Measurements from ENCODE around the gene GATB. TPM values are rescaled to one million over a fixed set of nuclear protein-coding genes. Genes with fewer than 3 reads are reported as not detected.

The GATB gene
- total and polyA plus RNA-seq, 2 of the 4 experiments (the other 2 are of a cell fraction), result 18.7 to 20.3 TPM

GRCh38 chr4:151725087-151725486 is 35.7 kb downstream of the GATB start:
- no TSS peak for BruUV-seq (replicated peaks)
- dilution Hi-C loops (cut with HindIII; ENCODE audit: low sequenced_read_pairs, unreplicated experiment), result no loop called here
- H2AFZ ChIP-seq (replicated peaks; ENCODE audit: low read length, poor library complexity), result no peak overlapping the region
- H2BK20ac ChIP-seq (ENCODE audit: low read depth, low read length), result no peak overlapping the region
- no peak overlapping the region for H2AK5ac ChIP-seq (ENCODE audit: low read depth, low read length)
- DNase-seq (no peak), ATAC-seq (ENCODE audit: low read depth) (no peak)
- H3K18ac ChIP-seq (ENCODE audit: low read depth, low read length), result no peak overlapping the region
- H3K9me1 ChIP-seq (ENCODE audit: insufficient read depth, low read length), result no peaks in the 10 kb centered on the region
- CTCF ChIA-PET, result no interaction called here
- H3K56ac ChIP-seq (ENCODE audit: extremely low read depth, insufficient read depth, low read length), result no peak overlapping the region
- H3K27me3 ChIP-seq (ENCODE audit: control insufficient read depth, insufficient read depth, low read length), result no peaks in the 10 kb centered on the region
- H3K27ac ChIP-seq (ENCODE audit: insufficient read depth, low read length), result no peak overlapping the region
- H3K4me2 ChIP-seq (ENCODE audit: low read depth, low read length), result no peak overlapping the region
- no peaks in the 10 kb centered on the region for H3K9me3 ChIP-seq (ENCODE audit: control insufficient read depth, insufficient read depth, low read length)
- no peaks in the 10 kb centered on the region for H3K36me3 ChIP-seq (ENCODE audit: control insufficient read depth, insufficient read depth, low read length)
- H4K8ac ChIP-seq (ENCODE audit: low read depth in 2 of 2, low read length in 2 of 2), result no peak overlapping the region
- no peak overlapping the region for H2BK15ac ChIP-seq (ENCODE audit: low read depth, low read length)
- H4K20me1 ChIP-seq (ENCODE audit: insufficient read depth, low read length), result no peaks in the 10 kb centered on the region
- H3K4me3 ChIP-seq (ENCODE audit: insufficient read depth, low read depth, low read length), result no peak overlapping the region
- no peak overlapping the region for H2AK9ac ChIP-seq (replicated peaks; ENCODE audit: low read depth, low read length, poor library complexity)
- H3K79me1 ChIP-seq (ENCODE audit: low read depth in 1 of 2, low read length in 2 of 2), result peaks cover 0 to 4% of the 10 kb centered on the region in 2 experiments; a peak in 2 of 4 replicates
- no peak overlapping the region for H3K4ac ChIP-seq (ENCODE audit: low read depth, low read length)
- no peak overlapping the region for H2BK120ac ChIP-seq (ENCODE audit: low read depth, low read length)
- H3K4me1 ChIP-seq (ENCODE audit: control insufficient read depth, insufficient read depth, low read length), result no peaks in the 10 kb centered on the region
- no peak overlapping the region for H3K9ac ChIP-seq (ENCODE audit: low read depth, low read length)
- TF ChIP-seq MAFK (IDR thresholded peaks at IDR 0.05; ENCODE audit: low read depth, low read length), result no peak
- no peak for TF ChIP-seq MAZ (IDR thresholded peaks at IDR 0.05; ENCODE audit: borderline replicate concordance, low read depth, low read length)
- TF ChIP-seq CHD1 (IDR thresholded peaks at IDR 0.05; ENCODE audit: low read depth, low read length), result no peak
- TF ChIP-seq RCOR1 (IDR thresholded peaks at IDR 0.05; ENCODE audit: insufficient replicate concordance, low read length), result no peak
- no peak for TF ChIP-seq MXI1 (IDR thresholded peaks at IDR 0.05; ENCODE audit: borderline replicate concordance, low read depth, low read length)
- no peak for TF ChIP-seq CTCF (conservative IDR thresholded peaks at IDR 0.05; ENCODE audit: low read depth, low read length)
- TF ChIP-seq ELK1 (IDR thresholded peaks at IDR 0.05; ENCODE audit: borderline replicate concordance, low read depth, low read length), result no peak
- TF ChIP-seq POLR2A (IDR thresholded peaks at IDR 0.05; ENCODE audit: low read depth, low read length), result no peak
- TF ChIP-seq RFX5 (IDR thresholded peaks at IDR 0.05; ENCODE audit: low read depth, low read length), result no peak
- TF ChIP-seq USF2 (IDR thresholded peaks at IDR 0.05; ENCODE audit: low read depth, low read length), result no peak
- no peak for TF ChIP-seq BHLHE40 (IDR thresholded peaks at IDR 0.05; ENCODE audit: low read depth, low read length)
- no peak for TF ChIP-seq CEBPB (IDR thresholded peaks at IDR 0.05; ENCODE audit: low read depth, low read length)
- no peak for TF ChIP-seq RAD21 (IDR thresholded peaks at IDR 0.05; ENCODE audit: low read length)
- TF ChIP-seq NFE2L2 (IDR thresholded peaks at IDR 0.05; ENCODE audit: low read depth, low read length), result no peak
- no peak for TF ChIP-seq SMC3 (IDR thresholded peaks at IDR 0.05; ENCODE audit: low read depth, low read length)
- TF ChIP-seq FOS (IDR thresholded peaks at IDR 0.05; ENCODE audit: low read depth, low read length), result no peak
- POLR2A ChIA-PET (ENCODE audit: unreplicated experiment), result no interaction called here
- 57% methylated on average over 1 of the region's 2 CpGs; no CpG with 5 or more reads in 1 of the 2 experiments for whole genome bisulfite sequencing, 2 experiments (ENCODE audit: extremely low coverage in 2 of 2, insufficient read length in 1 of 2)
- no peak overlapping the region for H3K14ac ChIP-seq (replicated peaks; ENCODE audit: low read depth, low read length)
- in situ Hi-C loops (cut with MboI; ENCODE audit: low sequenced_read_pairs), result no loop called here
- no peak overlapping the region for H4K91ac ChIP-seq (ENCODE audit: insufficient read depth, low read depth, low read length)
- H3K23ac ChIP-seq (ENCODE audit: low read depth, low read length), result no peak overlapping the region
- intact Hi-C loops (cut with micrococcal nuclease), result no loop called here
- H2BK5ac ChIP-seq (ENCODE audit: low read depth, low read length, poor library complexity, severe bottlenecking), result no peak overlapping the region
- H4K5ac ChIP-seq (ENCODE audit: low read depth, low read length), result no peak overlapping the region

All from IMR-90 (cell line).